Measurements from ENCODE around the gene DOCK6.

GRCh38 chr19:11202488-11203193 lies 59.7 kb downstream of the DOCK6 start:
- TF ChIP-seq TCF7L2 (IDR thresholded peaks at IDR 0.05; ENCODE audit: low read depth, low read length) (no peak), SRSF9 (IDR thresholded peaks at IDR 0.05; ENCODE audit: borderline replicate concordance, insufficient read depth, low read depth, low read length, poor library complexity, severe bottlenecking) (no peak)

All from HepG2 (cell line).